Right lobe of liver (tissue), 6 donors: ENCODE results near the gene EPO. TPM values are rescaled to one million over a fixed set of nuclear protein-coding genes. Genes with fewer than 3 reads are reported as not detected.

Source experiments
- ATAC-seq, 4 donors: fragments of 200-7000 bp; cut with Tn5 transposase; one replicate each; pipeline ENCODE4 v1.9.1; 2020; ENCODE audit warnings: mild to moderate bottlenecking in 4 of 4, moderate library complexity in 4 of 4
- DNase-seq, 3 donors: peaks; one replicate each; pipeline ENCODE4 v3.0.0-alpha.2; 2020
- H3K27ac ChIP-seq, 3 donors: fragments of 200-600 bp; one replicate each; pipeline ENCODE4 v1.8.0; 2022
- H3K27me3 ChIP-seq, 2 donors: fragments of 200-600 bp; one replicate each; pipeline ENCODE4 v1.8.0; 2022
- H3K36me3 ChIP-seq, 4 donors: fragments of 200-600 bp; sonication (generic) in 1 of 4; one replicate each; pipeline versions ENCODE4 v1.5.1 to v1.8.0; 2017 to 2022; ENCODE audit warnings: control low read depth in 1 of 4
- H3K4me1 ChIP-seq, 4 donors: fragments of 200-600 bp; sonication (generic) in 1 of 4; one replicate each; pipeline versions ENCODE4 v1.5.1 to v1.8.0; 2017 to 2022; ENCODE audit warnings: control low read depth in 1 of 4
- H3K4me3 ChIP-seq, 3 donors: fragments of 200-600 bp; one replicate each; pipeline ENCODE4 v1.8.0; 2022
- H3K9me3 ChIP-seq, 4 donors: fragments of 200-600 bp; sonication (generic) in 1 of 4; one replicate each; pipeline versions ENCODE4 v1.5.1 to v1.8.0; 2017 to 2022; ENCODE audit warnings: control low read depth in 1 of 4
- CTCF ChIP-seq, 4 donors: fragments of 200-600 bp in 3 of 4; fragments of 450-650 bp in 1 of 4; IDR thresholded peaks; one replicate each; pipeline versions ENCODE4 v1.5.1 to v1.8.0; 2016 to 2022; ENCODE audit warnings: antibody characterized with exemption in 4 of 4, mild to moderate bottlenecking in 2 of 4
- POLR2A ChIP-seq: fragments of 450-650 bp; IDR thresholded peaks from one replicate; pipeline ENCODE4 v1.6.1; 2017; ENCODE audit warnings: antibody characterized with exemption, mild to moderate bottlenecking
- WGBS: methylation state at CpG from one replicate; pipeline ENCODE4 v1.1.6; 2018; ENCODE audit warnings: low coverage, low lambda C conversion rate; ENCODE audit not compliant: insufficient coverage; ENCODE audit errors: missing lambda C conversion rate; 5-methylcytosine and 5-hydroxymethylcytosine counted together
- intact Hi-C, 2 donors: fragments of 100-400 bp; cut with DNase I; formaldehyde crosslinking; loops; one replicate each; pipeline versions ENCODE4 v1.11.2 to v1.14.1; 2022
- long read RNA-seq: library from polyadenylated mRNA; unstranded; transcript quantifications from one replicate; pipeline ENCODE4 v2.0.0, GENCODE V29; 2019
- total RNA-seq, 6 experiments: library from RNA; depleted of rRNA in 2 of 6; stranded (reverse); fragments of >200 nt in 2 of 6; fragmentation: NEBNext Ultra II Directional in 3 of 6; extraction: Animal tissue kit (Norgen Biotek cat#: 25700) in 3 of 6; gene quantifications; one replicate each; pipeline versions ENCODE4 v1.1.0 to v1.2.4, GENCODE V29; 2016 to 2023
- donor health status: DM: no; HTN: yes; CAD: no.
- donor health status: DM: no; HTN: no; CAD: no.
- donor health status: DM: no; HTN: no; CAD: no.
- donor health status: DM: no; HTN: yes; CAD: no.
- donor health status: DM: no; HTN: yes; CAD: no.

EPO gene
- 10 to 100 TPM in 3 of 6 experiments, 1 to 10 TPM in 1, under 1 TPM in 2; 0.20 to 84.5 (median 12.7) TPM for total RNA-seq
- long read RNA-seq, result 0 reads

DNA sequence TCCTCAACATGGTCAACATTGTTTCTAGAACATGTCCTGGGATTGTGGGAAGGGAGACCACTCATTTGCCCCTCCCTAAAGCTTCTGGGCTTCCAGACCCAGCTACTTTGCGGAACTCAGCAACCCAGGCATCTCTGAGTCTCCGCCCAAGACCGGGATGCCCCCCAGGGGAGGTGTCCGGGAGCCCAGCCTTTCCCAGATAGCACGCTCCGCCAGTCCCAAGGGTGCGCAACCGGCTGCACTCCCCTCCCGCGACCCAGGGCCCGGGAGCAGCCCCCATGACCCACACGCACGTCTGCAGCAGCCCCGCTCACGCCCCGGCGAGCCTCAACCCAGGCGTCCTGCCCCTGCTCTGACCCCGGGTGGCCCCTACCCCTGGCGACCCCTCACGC, at the start of gene EPO:
Gene EPO, plus strand, starts transcription at position 190 of the 392 bp plus-strand sequence. CDS start 513 bp downstream, outside the sequence.
- peak in 1 of 3 donors; percentile 37 for DNase-seq
- H3K9me3 ChIP-seq, result no peaks in the 10 kb centered on the region
- no peaks in the 10 kb centered on the region for H3K27me3 ChIP-seq
- ATAC-seq, result no peak
- peak within 1 kb of the TSS; percentile 41 to 60 (median 48) for H3K4me3 ChIP-seq
- TF ChIP-seq POLR2A, result no peak
- no peak for TF ChIP-seq CTCF (IDR thresholded peaks at IDR 0.05)
- no peaks in the 10 kb centered on the region for H3K36me3 ChIP-seq
- intact Hi-C loops, result no loop called here
- peaks cover 0 to 51% (median 17%) of the 10 kb centered on the region in 4 donors for H3K4me1 ChIP-seq
- peak within 1 kb of the TSS in 1 of 3 donors; percentile 83 for H3K27ac ChIP-seq
- no CpG with 5 or more reads among the region's 21 CpGs for WGBS

DNA sequence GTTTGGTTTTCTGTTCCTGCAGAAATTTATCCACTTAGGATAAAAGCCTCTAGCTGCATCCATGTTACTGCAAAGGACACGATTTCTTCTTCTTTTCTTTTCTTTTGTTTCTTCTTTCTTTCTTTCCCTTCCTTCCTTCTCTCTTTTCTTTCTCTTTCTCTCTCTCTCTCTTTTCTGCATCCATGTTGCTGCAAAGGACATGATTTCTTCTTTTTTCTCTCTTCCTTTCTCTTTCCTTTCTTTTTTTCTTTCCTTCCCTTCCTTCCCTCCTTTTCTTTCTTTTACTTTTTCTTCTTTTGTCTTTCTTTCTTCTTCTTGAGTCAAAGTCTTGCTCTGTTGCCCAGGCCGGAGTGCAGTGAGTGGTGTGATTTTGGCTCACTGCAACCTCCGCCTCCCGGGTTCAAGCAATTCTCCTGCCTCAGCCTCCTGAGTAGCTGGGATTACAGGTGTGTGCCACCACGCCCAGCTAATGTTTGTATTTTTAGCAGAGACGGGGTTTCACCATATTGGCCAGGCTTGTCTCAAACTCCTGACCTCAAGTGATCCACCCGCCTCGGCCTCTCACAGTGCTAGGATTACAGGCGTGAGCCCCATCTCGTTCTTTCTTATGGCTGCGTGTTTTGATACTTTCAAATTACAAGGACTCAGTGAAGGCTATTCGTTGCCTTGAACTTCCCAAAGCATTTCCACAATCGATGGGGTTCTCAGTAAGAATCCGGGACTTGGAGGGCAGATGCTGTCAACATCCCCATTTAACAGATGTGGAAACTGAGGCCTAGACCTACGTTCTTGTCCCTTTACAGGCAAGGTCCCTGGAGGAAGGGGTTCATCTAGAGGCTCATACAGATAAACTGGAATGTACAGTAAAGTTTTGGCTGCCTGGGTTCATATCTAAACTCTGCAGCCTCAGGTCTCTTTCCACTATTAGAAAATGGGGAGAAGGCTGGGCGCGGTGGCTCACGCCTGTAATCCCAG, 48.6 kb upstream of the EPO start:
- peaks cover 0 to 3% (median 0%) of the 10 kb centered on the region in 4 donors for H3K4me1 ChIP-seq
- H3K36me3 ChIP-seq, result peaks cover 0 to 4% (median under 1%) of the 10 kb centered on the region in 4 donors
- no peaks in the 10 kb centered on the region for H3K27me3 ChIP-seq
- ATAC-seq, result no peak
- intact Hi-C loops, result loop anchor here in 1 of 2 donors (10.0 kb wide), 1 partner anchor 87 kb away; the partner anchor contains the start of genes FBXO24 and LRCH4
- TF ChIP-seq CTCF (IDR thresholded peaks at IDR 0.05) (no peak), POLR2A (no peak)
- WGBS, result 93% methylated on average over 16 of the region's 18 CpGs
- H3K4me3 ChIP-seq, result no peak overlapping the region
- no peaks in the 10 kb centered on the region for H3K9me3 ChIP-seq
- peak in 1 of 3 donors; percentile 26 for DNase-seq
- no peak overlapping the region for H3K27ac ChIP-seq

- TF ChIP-seq POLR2A (peak; percentile 88), CTCF (IDR thresholded peaks at IDR 0.05) (peak in 1 of 4 donors; percentile 11)
- 0% methylated on average over 6 of the region's 65 CpGs for WGBS
- Histone ChIP-seq H3K27me3 (no peaks in the 10 kb centered on the region), H3K36me3 (peaks cover 2 to 22% (median 11%) of the 10 kb centered on the region in 4 donors), H3K9me3 (no peaks in the 10 kb centered on the region), H3K4me1 (peaks cover 0 to 3% (median 0%) of the 10 kb centered on the region in 4 donors), H3K4me3 (peak within 1 kb of the TSS; percentile 68 to 91 (median 90)), H3K27ac (peak within 1 kb of the TSS; percentile 91 to 99 (median 98))
- intact Hi-C loops, result loop anchor here in 1 of 2 donors (10.0 kb wide), 1 partner anchor 89 kb away; the partner anchor contains the start of genes FBXO24 and LRCH4
- DNase-seq (peak; percentile 99 to 100 (median 100)), ATAC-seq (peak; percentile 82 to 90 (median 86))
Observed at GRCh38 chr7:100673302-100673941, 46.8 kb upstream of the EPO start, which contains the start of gene GNB2. TSS of gene GNB2 (plus strand) at chr7:100673740. CDS start at chr7:100676266, 2,526 bp downstream.

GRCh38 chr7:100673942-100674410, 46.3 kb upstream of the EPO start:
- WGBS, result 2% methylated on average over 13 of the region's 34 CpGs

More at GRCh38 chr7:100673942-100674410, 46.3 kb upstream of the EPO start:
- H3K4me1 ChIP-seq, result peaks cover 0 to 3% (median 0%) of the 10 kb centered on the region in 4 donors
- DNase-seq (peak; percentile 65 to 74 (median 67)), ATAC-seq (peak in 3 of 4 donors; percentile 0 to 3 (median 1))
- peak overlapping the region; percentile 91 to 99 (median 98) for H3K27ac ChIP-seq
- H3K4me3 ChIP-seq, result peak overlapping the region; percentile 68 to 91 (median 90)
- intact Hi-C loops, result loop anchor here in 1 of 2 donors (10.0 kb wide), 1 partner anchor 89 kb away; the partner anchor contains the start of genes FBXO24 and LRCH4
- TF ChIP-seq POLR2A (peak; percentile 17), CTCF (IDR thresholded peaks at IDR 0.05) (no peak)
- no peaks in the 10 kb centered on the region for H3K9me3 ChIP-seq
- peaks cover 4 to 27% (median 15%) of the 10 kb centered on the region in 4 donors for H3K36me3 ChIP-seq
- no peaks in the 10 kb centered on the region for H3K27me3 ChIP-seq
